Activated CD4-positive, alpha-beta T cell treated with anti-CD3 and anti-CD28 coated beads, Interleukin-2, Interleukin-6, amounts not matched to agents 100 ng/mL and 50 ng/mL, durations not matched to agents 16 hours and 8 hours (primary cell): Measurements from ENCODE around the gene AFAP1.

Source experiments
- DNase-seq: peaks from one replicate; pipeline ENCODE4 v3.0.0-alpha.2; 2020

AFAP1 gene

DNA sequence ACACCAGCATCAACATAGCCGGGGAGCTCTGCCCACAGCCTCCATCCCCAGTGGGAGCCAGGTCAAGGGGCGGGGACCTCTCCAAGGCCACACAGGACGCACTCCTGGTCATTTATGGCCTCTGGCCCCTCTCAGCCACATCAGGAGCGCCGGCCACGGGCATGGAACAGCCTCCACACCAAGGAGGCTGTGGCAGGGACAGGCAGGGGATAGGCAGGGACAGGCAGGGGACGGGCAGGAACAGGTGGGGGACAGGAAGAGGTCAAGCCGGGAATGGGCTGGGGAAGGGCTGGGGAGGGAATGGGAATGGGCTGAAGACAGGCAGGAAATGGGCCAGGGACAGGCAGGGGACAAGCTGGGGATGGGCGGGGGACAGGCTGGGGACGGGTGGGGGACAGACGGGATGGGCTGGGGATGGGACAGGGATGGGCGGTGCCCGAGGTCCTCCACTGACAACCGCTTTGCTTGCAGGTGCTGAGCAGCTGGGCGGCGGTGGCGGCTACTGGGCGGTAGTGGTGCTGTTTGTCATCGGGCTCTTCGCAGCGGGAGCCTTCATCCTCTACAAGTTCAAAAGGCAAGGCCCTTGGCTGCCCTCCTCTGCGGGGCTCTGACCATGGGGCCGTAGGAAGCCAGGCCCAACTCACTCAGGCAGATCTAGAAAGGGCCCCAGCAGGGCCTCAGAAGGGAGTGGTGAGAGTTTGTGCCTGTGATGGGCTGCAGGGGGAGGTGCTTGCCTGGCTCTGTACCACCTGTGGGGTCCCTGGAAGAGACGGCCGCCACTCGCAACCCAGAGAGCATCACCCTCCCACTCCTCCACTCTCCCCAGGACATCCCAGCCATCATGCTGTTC is 205.6 kb downstream of the AFAP1 start:
- no peak for DNase-seq

DNA sequence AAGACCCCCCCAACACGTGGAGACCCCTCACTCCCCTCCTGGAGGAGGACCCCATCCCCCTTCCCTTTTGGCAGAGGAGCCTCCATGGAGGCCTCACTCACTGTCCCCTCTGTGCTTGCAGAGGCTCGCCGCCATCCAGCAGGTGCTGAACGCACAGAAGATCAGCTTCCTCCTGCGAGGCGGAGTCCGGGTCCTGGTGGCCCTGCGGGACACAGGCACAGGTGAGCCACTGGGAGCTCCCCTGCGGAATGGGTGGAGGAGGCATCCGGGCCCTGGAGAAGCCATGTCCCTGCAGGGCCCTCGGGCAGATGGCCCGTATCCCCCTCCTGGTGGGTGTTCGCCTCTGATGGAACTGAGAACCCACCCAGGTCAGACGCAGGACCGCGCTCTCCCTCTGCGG is 206.5 kb downstream of the AFAP1 start:
- DNase-seq: no peak

DNA sequence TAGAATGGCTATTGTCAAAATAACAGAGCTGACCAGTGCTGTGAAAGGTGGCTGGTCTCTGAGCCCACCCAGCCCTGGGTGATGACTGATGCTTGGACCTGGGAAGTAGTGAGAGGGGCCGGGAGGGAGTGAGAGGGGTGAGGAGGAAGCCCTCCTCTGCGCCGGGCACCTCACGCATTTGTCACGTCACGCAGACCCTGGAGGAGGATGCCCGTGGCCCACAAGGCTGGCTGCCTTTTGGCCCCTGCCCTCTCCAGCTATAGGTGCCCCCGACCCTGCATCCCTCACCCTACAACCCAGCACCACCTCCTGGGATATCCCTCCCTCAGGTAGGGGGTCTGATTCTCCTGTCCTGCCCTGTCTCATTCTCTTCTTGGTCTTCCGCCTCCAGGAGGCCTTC is 207.4 kb downstream of the AFAP1 start:
- DNase-seq: no peak

DNA sequence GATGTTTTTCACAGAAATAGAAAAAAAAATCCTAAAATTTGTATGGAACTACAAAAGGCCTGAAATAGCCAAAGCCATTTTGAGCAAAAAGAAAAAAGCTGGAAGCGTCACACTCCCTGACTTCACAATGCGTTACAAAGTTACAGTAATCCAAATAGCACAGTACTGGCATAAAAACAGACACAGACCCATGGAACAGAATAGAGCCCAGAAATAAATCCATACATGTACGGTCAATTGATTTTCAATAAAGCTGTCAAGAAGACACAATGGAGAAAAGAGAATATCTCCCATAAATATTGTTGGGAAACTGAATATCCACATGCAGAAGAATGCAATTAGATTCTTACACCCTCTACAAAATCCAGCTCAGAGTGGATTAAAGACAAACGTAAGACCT is 208.2 kb downstream of the AFAP1 start:
- no peak for DNase-seq

DNA sequence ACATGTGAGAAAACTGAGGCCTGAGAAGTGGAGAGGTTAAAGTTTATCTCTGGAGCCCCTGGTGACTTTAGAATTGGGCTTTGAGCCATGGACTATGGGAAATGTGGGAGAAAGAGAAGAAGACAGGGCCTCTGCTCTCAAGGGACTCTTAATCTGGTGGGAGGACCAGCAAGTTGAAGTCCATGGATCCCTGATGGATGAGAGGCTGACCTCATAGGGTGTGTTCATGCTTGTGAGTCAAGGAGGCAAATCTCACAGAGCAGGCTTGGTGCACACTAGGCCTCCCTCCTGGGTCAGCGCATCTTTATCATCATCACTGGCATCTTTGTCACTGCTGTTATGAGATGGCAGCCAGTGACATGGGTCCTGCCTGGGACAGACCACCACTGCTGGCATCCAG is 211.9 kb downstream of the AFAP1 start:
- no peak for DNase-seq

DNA sequence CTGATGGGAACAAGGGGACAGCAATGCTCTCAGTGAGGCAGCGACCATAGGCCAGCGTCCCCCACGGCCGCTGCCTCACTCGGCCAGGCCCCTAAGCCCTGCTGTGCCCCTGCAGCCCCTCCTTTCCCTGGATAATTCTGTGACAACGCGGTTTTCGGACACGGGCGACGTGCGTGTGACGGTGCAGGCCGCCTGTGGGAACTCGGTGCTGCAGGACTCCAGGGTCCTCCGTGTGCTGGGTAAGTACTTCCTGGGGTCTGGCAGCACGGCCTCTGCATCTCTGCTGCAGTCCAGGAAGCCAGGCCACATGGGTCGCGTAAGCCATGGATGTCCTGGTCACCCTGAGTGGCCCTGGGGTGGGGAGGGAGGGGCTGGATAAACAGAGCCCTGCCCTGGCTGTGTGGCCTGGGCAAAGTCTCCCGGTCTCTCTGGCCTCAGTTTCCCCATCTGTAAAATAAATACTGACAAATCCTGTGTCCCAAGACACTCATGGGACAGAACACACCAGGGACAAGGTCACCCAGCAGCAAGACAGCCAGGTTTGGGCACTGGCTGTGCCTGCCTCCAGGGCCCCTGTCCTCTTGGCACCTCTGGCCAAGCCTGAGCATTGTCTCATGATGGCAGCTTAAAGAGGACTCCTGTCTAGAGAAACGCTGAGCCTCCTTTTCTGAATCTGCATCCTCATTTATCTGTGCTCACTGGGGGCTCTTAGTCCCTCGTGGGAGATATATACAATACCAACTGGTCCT is 212.8 kb downstream of the AFAP1 start:
- no peak for DNase-seq

DNA sequence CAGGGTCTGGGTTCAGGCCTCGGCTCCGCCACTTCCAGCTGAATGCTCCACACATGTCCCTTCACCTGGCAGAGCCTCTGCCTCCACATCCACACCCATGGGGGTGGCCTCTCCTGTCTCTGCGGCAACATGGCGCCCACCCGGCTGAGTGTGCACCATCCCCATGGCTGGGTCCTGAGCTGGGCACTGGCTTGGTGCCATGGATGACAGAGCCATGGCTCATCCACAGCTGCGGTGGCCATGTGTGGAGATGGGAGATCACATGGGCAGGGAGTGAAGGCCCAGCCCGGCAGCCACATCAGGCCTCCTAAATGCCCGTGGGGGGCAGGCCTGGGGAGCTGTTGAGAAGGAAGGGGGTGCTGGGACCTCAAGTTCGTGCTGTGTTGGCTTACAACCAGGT is 213.7 kb downstream of the AFAP1 start:
- DNase-seq: no peak

DNA sequence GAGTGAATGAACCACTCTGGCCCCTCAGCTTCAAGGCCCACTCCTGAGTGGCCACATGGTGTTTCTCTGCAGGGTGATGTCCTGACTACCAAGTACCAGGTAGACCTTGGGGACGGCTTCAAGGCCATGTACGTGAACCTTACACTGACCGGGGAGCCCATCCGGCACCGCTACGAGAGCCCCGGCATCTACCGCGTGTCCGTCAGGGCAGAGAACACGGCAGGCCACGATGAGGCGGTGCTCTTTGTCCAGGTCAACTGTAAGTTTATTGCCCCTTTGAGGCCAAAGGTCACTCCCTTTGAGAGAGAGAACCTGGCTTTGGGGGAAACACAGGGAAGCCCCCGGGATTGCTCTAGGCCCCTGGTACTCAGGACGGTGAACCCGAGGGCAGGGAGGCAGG is 216.0 kb downstream of the AFAP1 start:
- DNase-seq: no peak

DNA sequence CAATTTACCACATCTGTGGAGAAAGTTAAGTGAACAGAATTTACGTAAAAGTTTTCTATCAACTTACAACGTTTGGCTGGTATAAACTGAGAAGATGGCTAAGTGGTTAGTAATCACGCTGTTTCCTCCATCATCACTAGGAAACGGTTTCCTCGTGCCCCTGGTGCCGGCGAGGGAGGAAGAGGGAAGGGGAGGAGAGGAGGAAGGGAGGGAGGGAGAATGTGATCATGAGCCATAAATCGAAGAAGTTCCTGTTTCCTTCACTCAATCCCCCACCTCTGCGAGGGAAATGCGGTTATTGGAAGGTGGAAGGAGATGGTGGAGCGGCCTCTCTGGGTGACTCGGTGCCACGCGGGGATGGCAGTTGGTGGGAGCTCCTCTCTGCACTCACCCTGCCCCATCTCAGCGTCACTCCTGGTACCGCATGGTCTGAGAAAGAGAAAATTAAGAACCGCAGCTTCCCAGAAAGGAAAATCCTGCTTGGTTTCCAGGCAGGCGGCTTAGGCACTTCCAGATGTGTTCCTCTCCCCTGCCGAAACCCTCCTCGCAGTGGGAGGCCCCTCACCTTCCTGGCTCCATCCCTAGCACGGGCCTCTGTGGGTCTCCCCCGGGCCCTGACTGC is 216.8 kb downstream of the AFAP1 start:
- DNase-seq: no peak

DNA sequence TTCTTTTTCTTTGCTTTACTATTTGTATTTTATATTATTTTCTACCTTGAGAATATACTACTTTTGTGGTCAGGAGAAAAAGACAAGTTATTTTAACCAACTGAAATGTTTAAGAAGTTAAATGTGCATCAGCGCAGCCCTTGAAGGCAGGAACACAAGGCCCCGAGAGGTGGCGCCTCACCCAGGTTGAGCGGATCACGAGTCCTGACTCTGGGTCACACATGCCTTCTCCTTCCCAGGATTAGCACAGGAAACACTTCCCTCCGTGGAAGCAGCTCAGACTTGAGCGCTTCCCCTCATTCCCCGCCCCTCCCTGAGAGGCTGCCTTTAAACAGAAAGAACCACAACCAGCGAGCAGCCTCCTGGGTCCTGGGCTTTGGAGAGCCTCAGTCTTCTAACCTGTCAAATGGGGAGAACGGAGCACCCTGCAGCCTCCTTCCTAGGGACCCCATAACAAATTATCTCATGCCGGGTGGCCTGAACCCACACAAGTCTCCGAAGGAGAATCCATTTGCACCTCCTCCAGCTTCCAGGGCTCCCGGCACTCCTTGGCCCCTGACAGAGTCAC is 217.6 kb downstream of the AFAP1 start:
- DNase-seq: no peak

DNA sequence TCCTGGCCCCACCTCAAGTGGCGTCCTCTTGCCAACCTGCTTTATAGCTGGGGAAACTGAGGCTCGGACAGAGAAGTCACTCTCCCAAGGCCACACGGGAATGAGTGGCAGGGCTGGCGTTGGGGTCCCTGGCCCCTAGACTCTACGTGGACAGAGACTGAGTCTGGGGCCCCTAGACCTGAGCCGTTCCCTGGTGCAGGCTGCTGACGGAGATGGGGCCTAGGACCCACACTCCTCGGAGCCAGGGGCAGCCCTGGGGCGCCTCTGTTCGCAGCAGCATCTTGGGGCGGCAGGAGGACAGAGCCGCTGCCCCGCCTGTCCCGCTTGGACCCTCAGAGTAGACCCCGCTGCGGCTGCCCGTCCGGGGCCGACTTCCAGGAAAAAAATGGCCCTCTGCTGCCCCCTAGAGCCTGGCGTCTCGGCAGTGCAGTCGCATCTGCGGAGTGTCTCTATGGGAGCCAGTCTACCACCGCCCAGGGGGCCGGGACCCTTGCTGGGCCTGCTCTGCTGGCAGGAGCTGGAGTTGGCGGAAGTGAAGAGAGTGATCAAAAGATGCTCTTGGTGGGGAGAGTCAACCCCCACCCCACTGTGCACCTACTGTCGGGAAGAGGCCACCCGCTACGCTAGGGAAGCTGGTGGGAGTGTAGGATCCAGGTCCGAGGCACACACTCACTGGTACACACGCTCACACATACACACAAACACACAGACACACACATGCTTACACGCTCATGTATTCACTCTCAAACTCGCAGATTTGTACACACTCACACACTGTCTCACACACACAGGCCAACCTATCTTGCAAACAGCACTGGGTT is 220.1 kb downstream of the AFAP1 start:
- DNase-seq: peak; percentile 66

DNA sequence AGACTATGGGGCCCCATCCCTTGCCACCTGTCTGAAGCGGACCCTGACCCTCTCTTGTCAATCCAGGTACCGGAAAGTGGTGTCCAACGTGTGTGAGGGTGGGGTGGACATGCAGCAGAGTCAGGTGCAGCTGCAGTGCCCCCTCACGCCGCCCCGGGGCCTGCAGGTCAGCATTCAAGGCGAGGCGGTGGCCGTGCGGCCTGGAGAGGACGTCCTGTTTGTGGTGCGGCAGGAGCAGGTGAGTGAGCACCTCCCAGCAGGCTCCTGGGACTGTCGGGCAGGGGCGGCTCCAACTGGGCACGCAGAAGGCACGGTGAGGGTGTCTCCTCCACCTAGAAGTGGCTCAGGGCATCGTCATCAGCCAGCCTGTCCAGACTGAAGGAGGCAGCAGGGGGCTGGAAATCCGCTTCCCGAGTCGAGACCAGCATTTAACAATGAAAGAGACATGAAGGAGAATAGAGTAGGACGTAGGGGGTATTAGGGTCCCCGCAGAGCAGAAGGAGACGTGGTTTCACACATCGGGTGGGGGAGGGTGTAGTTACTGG is 221.6 kb downstream of the AFAP1 start:
- DNase-seq: no peak

DNA sequence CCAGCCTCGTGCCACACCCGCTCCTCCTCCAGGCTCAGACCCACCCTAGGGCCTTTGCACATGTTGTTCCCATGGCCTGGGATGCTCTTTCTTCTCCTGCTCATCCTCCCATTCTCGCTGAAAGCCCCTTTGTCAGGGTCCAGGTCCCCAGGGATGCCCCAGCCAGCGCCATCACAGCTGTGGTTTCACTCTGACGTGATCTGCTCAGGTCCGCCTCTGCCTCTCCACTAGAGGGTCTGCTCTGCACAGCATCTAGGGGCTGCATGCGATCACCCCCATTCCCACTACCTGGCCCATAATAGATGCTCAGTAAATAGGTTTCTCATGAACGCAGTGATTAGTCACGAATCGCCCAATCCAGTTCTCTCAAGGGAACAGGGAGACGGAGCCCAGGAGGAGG is 222.5 kb downstream of the AFAP1 start:
- DNase-seq: no peak

DNA sequence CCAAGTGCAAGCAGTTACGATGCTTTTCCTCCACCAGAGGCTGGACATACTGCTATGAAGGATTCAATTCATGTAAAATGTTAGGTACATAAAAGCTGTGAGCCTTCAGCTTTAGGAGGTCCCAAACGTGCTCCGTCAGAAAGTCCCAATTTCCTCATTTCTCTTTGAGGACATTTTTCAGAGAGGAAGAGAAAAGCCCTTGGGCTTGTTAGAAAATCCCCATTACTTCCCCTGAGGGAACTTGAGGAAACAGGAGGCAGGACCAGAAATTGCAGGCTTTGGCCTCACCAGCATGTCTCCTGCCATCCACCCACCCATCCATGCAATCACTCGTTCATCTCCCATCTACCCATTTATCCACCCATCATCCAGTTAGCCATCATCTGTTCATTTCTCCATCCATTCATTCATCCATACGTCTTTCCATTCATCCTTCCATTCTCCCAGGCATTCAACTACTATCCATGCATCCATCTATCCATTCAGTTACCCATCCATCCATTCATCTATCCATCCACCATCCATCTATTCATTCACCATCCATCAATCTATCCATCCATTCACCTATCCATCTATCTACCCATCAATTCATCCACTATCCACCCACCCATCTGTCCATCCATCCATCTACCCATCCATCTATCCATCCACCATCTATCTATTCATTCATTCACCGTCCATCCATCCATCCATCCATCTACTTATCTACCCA is 223.5 kb downstream of the AFAP1 start:
- no peak for DNase-seq

DNA sequence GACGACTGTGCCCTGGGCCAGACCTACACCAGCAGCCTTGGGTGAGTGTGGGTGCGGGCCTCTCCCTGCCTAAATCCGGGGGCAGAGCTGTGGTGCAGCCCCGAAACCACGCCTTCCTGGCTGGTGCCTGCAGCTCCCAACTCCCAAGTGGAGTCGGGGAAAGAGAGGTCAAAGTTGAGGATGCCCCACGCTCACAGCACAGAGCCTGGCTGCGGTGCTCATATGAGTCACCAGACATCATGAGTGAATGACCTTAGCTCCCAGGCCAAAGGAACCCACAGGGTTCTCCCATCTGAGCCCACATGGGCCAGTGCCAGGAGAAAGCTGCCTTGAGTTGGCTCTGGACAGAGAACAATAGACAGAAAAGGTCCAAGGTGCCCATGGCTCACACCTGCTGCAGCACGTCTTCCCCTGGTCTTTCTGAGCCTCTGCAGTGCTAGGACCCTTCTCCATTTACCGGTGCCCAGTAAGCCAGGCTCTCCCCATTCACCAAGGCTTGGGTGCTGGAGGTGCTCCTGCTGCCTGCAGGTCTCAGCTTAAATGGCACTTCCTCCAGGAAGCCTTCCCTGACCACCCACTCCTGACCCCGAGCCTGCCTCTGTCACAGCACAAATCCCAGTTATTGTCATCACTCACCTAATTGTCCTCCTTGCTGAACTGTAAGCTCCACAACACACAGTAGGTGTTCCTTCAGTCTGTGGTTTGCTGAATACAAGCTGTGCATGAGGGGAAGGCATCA is 224.2 kb downstream of the AFAP1 start:
- no peak for DNase-seq

DNA sequence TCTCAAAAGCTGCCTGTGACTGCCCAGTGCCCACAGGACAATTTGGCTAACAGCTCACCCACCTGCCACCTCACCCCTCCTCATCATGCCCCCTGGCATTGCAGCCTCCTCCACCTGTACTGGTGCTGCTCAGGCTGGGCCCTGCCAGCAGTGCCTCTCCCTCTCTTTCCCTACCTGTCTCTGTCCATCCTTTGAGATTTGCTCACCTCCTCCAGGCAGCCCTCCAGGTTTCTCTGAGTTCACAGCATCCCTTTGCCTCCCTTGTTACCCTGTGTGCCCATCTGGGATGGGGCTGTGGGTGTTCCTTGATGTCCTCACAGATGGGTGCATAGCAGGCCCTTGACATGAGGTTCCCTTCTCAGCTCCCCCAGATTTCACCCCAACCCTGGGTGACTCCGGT is 224.9 kb downstream of the AFAP1 start:
- no peak for DNase-seq

DNA sequence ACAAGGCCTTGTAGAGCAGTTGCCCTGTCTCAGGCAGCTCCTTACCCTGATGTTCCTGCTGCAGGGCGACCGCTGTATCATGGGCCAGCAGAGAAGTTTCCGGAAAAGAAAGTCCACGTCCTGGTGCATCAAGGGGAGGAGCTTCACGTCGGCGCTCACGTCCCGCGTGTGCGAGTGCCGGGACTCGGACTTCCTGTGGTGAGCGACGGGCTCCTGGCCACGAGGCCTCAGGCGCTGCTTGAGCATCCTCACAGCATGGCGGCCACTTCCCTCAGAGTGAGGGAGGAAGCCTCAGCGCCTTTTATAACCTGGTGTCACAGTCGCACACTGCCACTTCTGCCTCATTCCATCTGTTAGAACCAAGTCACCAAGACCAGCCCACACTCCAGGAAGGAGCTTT is 225.5 kb downstream of the AFAP1 start:
- DNase-seq: no peak

DNA sequence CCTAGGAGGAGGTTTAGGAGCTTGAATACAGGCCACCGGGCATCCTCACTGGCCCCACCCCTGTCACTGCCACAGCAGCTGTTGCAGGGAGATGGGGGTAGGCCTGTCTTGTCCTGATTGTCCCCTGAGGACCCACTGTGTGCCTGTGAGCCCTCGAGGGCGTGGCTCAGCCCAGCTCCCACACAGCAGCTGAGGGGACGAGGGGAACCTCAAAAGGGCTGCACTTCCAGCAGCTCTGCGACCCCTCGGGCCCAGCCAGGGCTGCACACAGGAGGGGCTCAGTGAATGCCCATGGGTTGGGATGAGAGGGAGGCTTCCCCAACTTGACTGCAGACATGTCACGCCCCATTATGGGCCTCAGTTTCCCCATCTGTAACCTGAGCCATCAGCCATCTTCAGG is 225.9 kb downstream of the AFAP1 start:
- DNase-seq: no peak

DNA sequence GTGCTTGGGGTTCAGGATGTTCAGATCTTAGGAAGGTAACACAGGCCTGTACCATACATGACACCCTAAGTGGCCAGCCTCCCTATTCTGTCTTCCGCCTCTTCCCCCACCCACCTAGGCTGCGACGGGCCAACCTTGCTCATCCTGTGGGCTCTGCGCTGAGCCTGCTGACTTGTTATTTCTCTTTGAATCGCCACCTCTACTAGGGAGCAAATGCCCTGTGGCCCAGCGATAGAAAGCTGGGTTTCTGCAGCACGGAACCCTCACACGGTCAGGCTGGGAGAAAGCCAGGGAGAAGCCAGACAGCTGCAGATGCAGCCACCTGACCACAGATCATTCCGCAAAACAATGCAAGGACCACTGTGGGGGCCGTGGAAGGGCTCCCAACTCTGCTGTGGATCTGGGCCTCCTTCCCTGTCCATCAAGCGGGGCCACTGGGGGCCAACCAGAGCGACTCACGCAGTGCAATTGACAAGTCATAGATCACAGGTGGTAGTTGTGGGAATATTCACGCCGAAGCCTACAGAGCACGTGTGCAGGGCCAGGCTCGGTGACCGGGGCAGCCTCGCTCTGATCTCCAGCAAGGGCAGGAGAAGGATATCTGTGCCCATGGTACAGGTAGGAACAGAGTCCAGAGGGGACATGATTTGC is 227.5 kb downstream of the AFAP1 start:
- DNase-seq: no peak

DNA sequence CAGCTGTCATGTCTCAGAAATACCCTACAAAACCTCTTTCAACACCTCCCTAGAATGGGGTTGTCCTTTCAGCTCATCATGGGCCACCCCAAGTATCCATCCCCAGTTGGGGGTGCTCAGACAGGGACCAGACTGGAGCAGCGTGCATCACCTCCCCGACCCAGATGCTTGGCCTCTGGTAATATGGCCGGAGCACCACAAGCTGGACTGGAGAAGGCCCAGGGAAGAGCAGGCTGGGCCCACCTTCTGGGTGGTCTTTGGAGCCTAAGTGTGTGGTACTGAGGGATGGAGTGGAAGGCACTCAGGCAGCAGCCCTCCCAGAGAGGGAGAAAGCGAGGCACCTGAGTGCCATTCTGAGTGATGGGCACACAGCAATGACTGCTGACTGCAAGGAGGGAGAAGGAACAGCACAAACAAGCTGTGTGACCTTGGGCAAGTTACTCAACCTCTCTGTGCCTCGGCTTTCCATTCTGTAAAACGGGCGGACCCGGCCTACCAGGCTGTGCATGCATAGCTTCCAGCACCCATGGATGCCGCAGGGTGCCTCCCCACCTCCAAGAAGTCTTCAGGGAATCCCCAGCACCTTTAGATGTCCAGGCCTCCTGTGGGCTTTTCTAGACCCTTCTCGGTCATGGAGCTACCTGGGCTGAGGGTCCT is 228.2 kb downstream of the AFAP1 start:
- DNase-seq: no peak
